Neural cell (in vitro differentiated cells): Measurements from ENCODE around the gene MS4A8. TPM values are rescaled to one million over a fixed set of nuclear protein-coding genes. Genes with fewer than 3 reads are reported as not detected.

Source experiments
- H2AFZ ChIP-seq: fragments of 200-600, 300-800 bp; sonication (generic), shearing (Covaris generic); 2 replicates; pipeline ENCODE4 v1.6.0; 2014; ENCODE audit warnings: low read depth, mild to moderate bottlenecking, antibody characterized with exemption, low read length, moderate library complexity
- H3F3A ChIP-seq: fragments of 200-600 bp; shearing (Covaris generic); 2 replicates; pipeline ENCODE4 v1.6.1; 2016; ENCODE audit warnings: mild to moderate bottlenecking, moderate library complexity, mixed read lengths, antibody characterized with exemption, low read length; ENCODE audit not compliant: insufficient read depth, poor library complexity, severe bottlenecking
- H3K27ac ChIP-seq: fragments of 200-600, 300-800 bp; sonication (generic), shearing (Covaris generic); 2 replicates; pipeline ENCODE4 v1.5.1; 2014; ENCODE audit warnings: mild to moderate bottlenecking, low read length, moderate library complexity
- H3K27me3 ChIP-seq: fragments of 300-800, 200-600 bp; sonication (generic), shearing (Covaris generic); 2 replicates; pipeline ENCODE4 v1.6.0; 2014; ENCODE audit warnings: mild to moderate bottlenecking, low read depth, low read length, moderate library complexity; ENCODE audit not compliant: insufficient read depth
- H3K36me3 ChIP-seq: fragments of 300-800, 200-600 bp; sonication (generic), shearing (Covaris generic); 2 replicates; pipeline ENCODE4 v1.5.1; 2014; ENCODE audit warnings: mild to moderate bottlenecking, antibody characterized with exemption, low read length, moderate library complexity; ENCODE audit not compliant: insufficient read depth
- H3K4me2 ChIP-seq: fragments of 300-800, 200-600 bp; sonication (generic), shearing (Covaris generic); 2 replicates; pipeline ENCODE4 v1.6.0; 2014; ENCODE audit warnings: mild to moderate bottlenecking, low read length
- H3K4me3 ChIP-seq: fragments of 300-800, 200-600 bp; sonication (generic), shearing (Covaris generic); 2 replicates; pipeline ENCODE4 v1.5.1; 2014; ENCODE audit warnings: mild to moderate bottlenecking, low read length, moderate library complexity
- H3K79me2 ChIP-seq: fragments of 200-600 bp; shearing (Covaris generic); replicated peaks from 2 replicates; pipeline ENCODE4 v1.6.0; 2014; ENCODE audit warnings: mild to moderate bottlenecking, low read length, moderate library complexity; ENCODE audit not compliant: insufficient read depth
- H3K9ac ChIP-seq: fragments of 300-800, 200-600 bp; sonication (generic), shearing (Covaris generic); 2 replicates; pipeline ENCODE4 v1.6.1; 2016; ENCODE audit warnings: mild to moderate bottlenecking, low read length, mixed read lengths
- H3K9me2 ChIP-seq: fragments of 200-600 bp; shearing (Covaris generic); 2 replicates; pipeline ENCODE4 v1.6.1; 2016; ENCODE audit warnings: mild to moderate bottlenecking, low read length, mixed read lengths; ENCODE audit not compliant: insufficient read depth
- H3K9me3 ChIP-seq: fragments of 200-600, 300-800 bp; sonication (generic), shearing (Covaris generic); 2 replicates; pipeline ENCODE4 v1.6.1; 2016; ENCODE audit warnings: mild to moderate bottlenecking, mixed run types, low read length, moderate library complexity, mixed read lengths
- H4K20me1 ChIP-seq: fragments of 200-600 bp; shearing (Covaris generic); 2 replicates; pipeline ENCODE4 v1.6.1; 2016; ENCODE audit warnings: mild to moderate bottlenecking, mixed run types; ENCODE audit not compliant: insufficient read depth
- EP300 ChIP-seq: fragments of 450-650 bp; conservative IDR thresholded peaks from 2 replicates; pipeline ENCODE4 v1.6.1; 2014; ENCODE audit warnings: antibody characterized with exemption, mild to moderate bottlenecking, moderate library complexity; ENCODE audit not compliant: poor library complexity, severe bottlenecking
- EZH2 ChIP-seq: fragments of 200-600, 300-800 bp; shearing (Covaris generic), sonication (generic); IDR thresholded peaks from 2 replicates; pipeline ENCODE4 v1.6.1; 2014; ENCODE audit warnings: antibody characterized with exemption, low read length, borderline replicate concordance, mild to moderate bottlenecking; ENCODE audit not compliant: insufficient read depth, poor library complexity, severe bottlenecking
- MXI1 ChIP-seq: fragments of 450-650 bp; conservative IDR thresholded peaks from 2 replicates; pipeline ENCODE4 v1.6.1; 2014; ENCODE audit warnings: antibody characterized with exemption, mild to moderate bottlenecking; ENCODE audit not compliant: poor library complexity, severe bottlenecking
- POLR2AphosphoS5 ChIP-seq: IDR thresholded peaks from 2 replicates; pipeline ENCODE4 v1.6.1; 2012
- RAD21 ChIP-seq: fragments of 450-650 bp; conservative IDR thresholded peaks from 2 replicates; pipeline ENCODE4 v1.6.1; 2014; ENCODE audit warnings: antibody characterized with exemption, mild to moderate bottlenecking, moderate library complexity
- SMC3 ChIP-seq: fragments of 450-650 bp; conservative IDR thresholded peaks from 2 replicates; pipeline ENCODE4 v1.6.1; 2014; ENCODE audit warnings: antibody characterized with exemption, mild to moderate bottlenecking, moderate library complexity; ENCODE audit not compliant: poor library complexity
- TAF1 ChIP-seq: IDR thresholded peaks from 2 replicates; pipeline ENCODE4 v1.6.1; 2012; ENCODE audit warnings: low read depth
- polyA plus RNA-seq: library from polyadenylated mRNA; depleted of rRNA; stranded (reverse); fragments of >200 nt; gene quantifications from 2 replicates; pipeline ENCODE4 v1.2.3, GENCODE V29; 2014
- TF ChIP-seq, protein P1 (sequence below): IDR thresholded peaks from 2 replicates; pipeline ENCODE4 v1.6.1; 2012; ENCODE audit warnings: borderline replicate concordance
- TF ChIP-seq, protein P2 (sequence below): fragments of 450-650 bp; IDR thresholded peaks from 2 replicates; pipeline ENCODE4 v1.5.1; 2014; ENCODE audit warnings: antibody characterized with exemption, mild to moderate bottlenecking, moderate library complexity; ENCODE audit not compliant: poor library complexity, severe bottlenecking

The MS4A8 gene
- polyA plus RNA-seq, 1 donor from 2014 or later = not detected

DNA sequence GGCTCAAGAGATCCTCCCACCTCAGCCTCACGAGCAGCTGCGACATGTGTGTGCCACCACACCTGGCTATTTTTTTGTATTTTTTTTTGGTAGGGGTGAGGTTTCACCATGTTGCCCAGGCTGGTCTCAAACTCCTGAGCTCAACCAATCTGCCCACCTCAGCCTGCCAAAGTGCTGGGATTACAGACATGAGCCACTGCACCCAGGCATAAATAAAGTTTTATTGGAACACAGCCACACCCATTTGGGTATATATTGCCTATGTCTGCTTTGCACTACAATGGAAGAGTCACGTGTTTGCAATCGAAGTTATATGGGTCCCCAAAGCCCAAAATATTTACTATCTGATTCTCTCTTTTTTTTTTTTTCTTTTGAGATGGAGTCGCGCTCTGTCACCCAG, 55.5 kb downstream of the MS4A8 start:
- H3K9ac ChIP-seq = no peak overlapping the region
- no peaks in the 10 kb centered on the region for H4K20me1 ChIP-seq
- H3K27ac ChIP-seq = no peak overlapping the region
- no peaks in the 10 kb centered on the region for H3K36me3 ChIP-seq
- H2AFZ ChIP-seq = no peak overlapping the region
- H3K9me3 ChIP-seq = no peaks in the 10 kb centered on the region
- H3K79me2 ChIP-seq = no peaks in the 10 kb centered on the region
- no peak overlapping the region for H3K4me3 ChIP-seq
- no peak overlapping the region for H3K4me2 ChIP-seq
- no peaks in the 10 kb centered on the region for H3F3A ChIP-seq
- TF ChIP-seq TAF1 = no peak
- TF ChIP-seq, protein P1, sequence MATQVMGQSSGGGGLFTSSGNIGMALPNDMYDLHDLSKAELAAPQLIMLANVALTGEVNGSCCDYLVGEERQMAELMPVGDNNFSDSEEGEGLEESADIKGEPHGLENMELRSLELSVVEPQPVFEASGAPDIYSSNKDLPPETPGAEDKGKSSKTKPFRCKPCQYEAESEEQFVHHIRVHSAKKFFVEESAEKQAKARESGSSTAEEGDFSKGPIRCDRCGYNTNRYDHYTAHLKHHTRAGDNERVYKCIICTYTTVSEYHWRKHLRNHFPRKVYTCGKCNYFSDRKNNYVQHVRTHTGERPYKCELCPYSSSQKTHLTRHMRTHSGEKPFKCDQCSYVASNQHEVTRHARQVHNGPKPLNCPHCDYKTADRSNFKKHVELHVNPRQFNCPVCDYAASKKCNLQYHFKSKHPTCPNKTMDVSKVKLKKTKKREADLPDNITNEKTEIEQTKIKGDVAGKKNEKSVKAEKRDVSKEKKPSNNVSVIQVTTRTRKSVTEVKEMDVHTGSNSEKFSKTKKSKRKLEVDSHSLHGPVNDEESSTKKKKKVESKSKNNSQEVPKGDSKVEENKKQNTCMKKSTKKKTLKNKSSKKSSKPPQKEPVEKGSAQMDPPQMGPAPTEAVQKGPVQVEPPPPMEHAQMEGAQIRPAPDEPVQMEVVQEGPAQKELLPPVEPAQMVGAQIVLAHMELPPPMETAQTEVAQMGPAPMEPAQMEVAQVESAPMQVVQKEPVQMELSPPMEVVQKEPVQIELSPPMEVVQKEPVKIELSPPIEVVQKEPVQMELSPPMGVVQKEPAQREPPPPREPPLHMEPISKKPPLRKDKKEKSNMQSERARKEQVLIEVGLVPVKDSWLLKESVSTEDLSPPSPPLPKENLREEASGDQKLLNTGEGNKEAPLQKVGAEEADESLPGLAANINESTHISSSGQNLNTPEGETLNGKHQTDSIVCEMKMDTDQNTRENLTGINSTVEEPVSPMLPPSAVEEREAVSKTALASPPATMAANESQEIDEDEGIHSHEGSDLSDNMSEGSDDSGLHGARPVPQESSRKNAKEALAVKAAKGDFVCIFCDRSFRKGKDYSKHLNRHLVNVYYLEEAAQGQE = no peak
- TF ChIP-seq EZH2 = no peak
- TF ChIP-seq SMC3 = no peak
- no peak for TF ChIP-seq MXI1
- H3K27me3 ChIP-seq = no peaks in the 10 kb centered on the region
- H3K9me2 ChIP-seq = no peaks in the 10 kb centered on the region

DNA sequence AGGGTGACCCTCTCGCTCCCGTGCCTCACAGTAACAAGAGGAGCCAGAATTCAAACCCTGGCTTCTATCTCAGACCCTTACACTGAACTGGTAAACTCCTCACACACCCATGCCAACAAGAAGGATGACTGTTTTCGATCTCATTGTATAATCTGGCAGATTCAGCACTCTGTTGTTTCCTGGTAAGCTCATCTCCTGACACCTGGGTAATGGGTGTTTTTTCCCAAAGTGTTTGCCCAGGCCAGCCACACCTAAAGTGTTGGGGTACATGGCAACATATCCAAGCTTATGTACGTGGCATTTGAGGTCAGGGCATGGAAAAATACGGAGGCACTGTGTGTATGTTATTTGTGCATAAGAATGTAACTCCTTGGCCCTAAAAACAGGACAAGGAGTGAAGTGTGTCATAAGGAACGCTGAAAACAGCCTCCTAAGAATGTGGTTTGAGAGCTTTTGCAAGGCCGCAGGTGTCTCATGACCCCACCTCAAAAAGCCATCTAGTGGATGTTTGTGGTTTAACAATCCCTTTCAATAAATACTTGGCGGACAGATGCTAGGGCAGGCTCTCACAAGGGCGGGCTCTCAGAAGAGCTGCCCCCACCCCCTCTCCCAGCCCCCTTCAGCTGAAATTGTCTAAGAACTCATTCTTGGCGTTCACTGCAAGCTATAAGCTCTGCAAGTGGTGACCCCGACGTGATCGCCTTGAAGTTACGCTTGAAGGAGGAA, 57.1 kb downstream of the MS4A8 start, which contains the start of gene MS4A15:
Gene MS4A15, plus strand, starts transcription at position 561 of the 726 bp plus-strand sequence. CDS start 6,867 bp downstream, outside the sequence.
- Histone ChIP-seq H4K20me1 (no peaks in the 10 kb centered on the region), H3K27me3 (no peaks in the 10 kb centered on the region), H3K4me3 (no peak within 1 kb of the TSS), H3K4me2 (no peak within 1 kb of the TSS), H3K36me3 (no peaks in the 10 kb centered on the region), H2AFZ (no peak within 1 kb of the TSS), H3K9me2 (no peaks in the 10 kb centered on the region), H3K9me3 (no peaks in the 10 kb centered on the region), H3F3A (no peaks in the 10 kb centered on the region), H3K79me2 (no peaks in the 10 kb centered on the region), H3K9ac (no peak within 1 kb of the TSS), H3K27ac (no peak within 1 kb of the TSS)
- TF ChIP-seq EP300 (no peak), TAF1 (no peak), SMC3 (no peak), EZH2 (no peak), RAD21 (no peak), POLR2AphosphoS5 (no peak)
- TF ChIP-seq, protein P2, sequence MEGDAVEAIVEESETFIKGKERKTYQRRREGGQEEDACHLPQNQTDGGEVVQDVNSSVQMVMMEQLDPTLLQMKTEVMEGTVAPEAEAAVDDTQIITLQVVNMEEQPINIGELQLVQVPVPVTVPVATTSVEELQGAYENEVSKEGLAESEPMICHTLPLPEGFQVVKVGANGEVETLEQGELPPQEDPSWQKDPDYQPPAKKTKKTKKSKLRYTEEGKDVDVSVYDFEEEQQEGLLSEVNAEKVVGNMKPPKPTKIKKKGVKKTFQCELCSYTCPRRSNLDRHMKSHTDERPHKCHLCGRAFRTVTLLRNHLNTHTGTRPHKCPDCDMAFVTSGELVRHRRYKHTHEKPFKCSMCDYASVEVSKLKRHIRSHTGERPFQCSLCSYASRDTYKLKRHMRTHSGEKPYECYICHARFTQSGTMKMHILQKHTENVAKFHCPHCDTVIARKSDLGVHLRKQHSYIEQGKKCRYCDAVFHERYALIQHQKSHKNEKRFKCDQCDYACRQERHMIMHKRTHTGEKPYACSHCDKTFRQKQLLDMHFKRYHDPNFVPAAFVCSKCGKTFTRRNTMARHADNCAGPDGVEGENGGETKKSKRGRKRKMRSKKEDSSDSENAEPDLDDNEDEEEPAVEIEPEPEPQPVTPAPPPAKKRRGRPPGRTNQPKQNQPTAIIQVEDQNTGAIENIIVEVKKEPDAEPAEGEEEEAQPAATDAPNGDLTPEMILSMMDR = no peak
- TF ChIP-seq, protein P1 = no peak
